Right forelimb (tissue), 1 donor: ENCODE results near the gene VAV3.
"Not testable (repeated sequence)": the region's sequence is repeated elsewhere in the genome, so short reads cannot be mapped to it uniquely, and the experiment has no call there.

Experiments used
- DNase-seq: peaks from one replicate; pipeline ENCODE4 v3.0.0-alpha.2; 2018

VAV3 gene

DNA sequence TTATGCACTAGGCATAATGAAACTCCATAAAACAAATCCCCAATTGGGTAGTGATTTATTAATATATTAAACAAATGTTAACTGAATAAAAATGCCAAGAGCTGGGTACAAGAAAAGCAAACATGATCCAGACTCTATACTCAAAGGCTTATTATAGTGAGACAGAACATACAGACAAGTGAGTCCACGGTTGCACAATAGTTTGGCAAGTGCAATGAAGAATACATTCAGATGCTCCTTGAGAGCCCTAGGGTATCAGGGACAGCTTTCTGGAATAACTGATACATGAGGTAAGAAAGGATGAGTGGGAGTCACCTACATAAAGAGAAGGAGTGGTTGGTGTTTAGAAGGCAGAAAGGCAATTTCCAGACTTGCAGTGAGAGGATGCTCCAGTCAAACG lies 85.1 kb downstream of the VAV3 start:
- no peak for DNase-seq

DNA sequence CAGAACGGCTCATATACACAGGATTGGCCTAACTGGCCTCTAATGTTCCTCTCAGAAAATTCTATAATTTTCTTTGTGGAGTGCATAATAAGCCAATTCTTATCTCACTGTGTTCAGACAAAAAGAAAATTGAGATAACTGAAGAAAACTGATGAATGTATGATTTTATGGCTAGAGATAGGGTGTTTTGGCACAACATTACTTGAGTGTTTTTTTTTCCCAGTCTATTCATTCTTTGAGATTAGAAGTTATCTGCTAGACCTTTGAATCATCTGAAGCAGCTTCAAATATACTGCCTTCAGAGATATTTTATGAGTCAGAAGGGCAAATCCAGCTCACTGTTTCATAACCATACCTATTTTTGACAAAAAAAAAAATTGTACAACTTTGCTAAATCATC lies 85.6 kb downstream of the VAV3 start:
- DNase-seq = no peak

DNA sequence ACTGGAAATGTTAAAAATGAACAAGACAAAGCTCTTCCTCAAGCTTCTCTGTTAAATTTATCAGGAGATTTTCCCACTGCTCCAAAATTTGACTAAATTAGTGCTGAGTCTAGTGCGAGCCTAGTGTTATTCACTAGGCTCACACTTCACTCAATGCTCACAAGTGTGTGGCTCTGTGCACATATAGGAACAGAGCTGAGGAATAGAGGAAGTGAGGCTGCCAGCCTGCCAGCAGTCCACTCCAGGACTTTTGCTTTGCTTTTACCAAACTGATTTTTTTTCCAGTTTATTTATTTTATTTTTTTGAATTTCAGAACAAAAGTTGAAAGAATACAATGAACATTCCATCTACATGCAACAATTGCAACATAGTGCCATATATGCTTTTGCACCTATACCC lies 87.2 kb downstream of the VAV3 start:
- DNase-seq = no peak

DNA sequence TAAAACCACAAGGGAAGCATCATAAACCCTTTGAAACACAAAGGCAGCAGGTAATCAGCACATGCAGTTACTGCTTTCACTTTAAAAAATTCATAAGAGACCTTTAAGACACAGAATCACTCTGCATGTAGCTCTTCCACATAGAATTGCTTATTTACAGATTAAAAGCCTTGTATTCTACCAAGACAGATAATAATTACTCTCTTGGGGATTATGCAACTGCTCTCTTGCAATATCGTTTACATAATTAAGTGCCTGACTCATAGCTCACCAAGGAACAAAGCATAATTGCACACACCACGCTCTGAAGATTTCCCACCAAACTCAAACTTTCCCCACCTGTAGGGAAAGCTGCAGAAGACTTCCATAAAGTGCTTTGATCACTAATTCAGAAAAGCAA lies 87.9 kb downstream of the VAV3 start:
- DNase-seq = no peak

DNA sequence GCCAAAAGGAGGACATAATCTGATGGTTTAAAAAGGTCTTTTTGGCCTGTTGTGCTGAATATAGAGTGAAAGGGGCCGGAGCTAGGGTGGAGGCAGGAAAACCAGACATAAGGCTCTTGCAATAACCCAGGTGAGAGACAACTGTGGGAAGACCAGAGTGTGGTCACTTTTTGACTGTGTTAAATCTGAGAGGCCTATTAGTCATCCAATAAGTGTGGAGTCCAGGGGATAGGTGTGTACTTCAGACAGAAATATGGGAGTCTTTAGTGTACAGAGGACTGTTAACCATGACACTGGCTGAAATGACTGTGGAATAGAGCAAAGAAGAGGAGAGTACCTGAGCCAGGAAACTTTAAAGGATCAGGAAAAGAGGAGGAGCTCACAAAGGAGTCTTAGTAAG lies 89.3 kb downstream of the VAV3 start:
- no peak for DNase-seq

DNA sequence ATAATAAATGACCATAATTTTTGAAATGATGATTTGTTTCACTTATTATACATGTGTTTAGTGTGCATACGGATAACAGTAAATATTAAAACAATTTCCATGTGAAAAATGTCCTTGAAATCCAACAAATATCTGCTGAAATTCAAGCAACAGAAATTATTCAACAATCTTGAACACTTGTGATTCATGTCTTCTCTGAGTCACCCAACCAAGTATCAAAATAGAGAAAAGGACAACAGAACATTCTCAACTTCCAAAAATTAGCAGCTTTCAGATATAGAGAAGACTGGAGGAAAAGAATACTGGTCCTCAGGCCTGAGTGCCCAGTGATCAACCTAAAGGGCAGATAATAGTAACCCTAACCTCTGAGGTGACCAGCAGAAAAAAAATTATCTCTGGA lies 90.8 kb downstream of the VAV3 start:
- no peak for DNase-seq

DNA sequence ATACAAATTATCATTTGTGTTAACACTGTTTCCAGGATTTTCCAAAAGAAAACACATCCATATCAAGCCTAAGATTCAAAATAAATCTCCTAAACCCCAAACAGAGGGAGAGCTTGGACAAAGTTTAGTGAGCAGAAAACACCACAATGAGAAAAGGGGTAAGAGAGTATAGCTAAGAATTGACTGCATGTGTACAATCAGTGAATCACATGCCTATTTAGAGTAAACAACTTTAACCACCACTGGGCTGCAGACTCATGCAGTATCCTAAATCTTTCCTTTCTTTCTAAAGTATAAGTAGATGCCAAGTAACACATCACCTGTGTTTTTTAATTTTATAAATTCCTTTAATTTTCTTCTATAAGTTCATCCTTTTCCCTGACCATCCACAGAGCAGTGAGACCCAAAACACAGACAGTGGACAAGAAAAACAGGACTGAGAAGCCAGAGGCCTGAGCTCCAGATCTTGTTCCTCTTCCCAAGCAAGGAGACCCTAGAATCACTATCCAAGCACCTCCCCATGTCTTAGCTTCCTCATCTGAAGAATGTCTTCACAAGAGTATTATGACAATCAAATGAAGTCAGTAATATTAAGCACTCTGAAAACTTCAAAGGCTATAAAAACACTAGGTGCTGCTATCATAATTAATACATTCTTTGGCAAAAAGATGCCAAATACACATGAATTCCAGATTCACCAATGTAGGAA lies 93.1 kb downstream of the VAV3 start:
- no peak for DNase-seq

DNA sequence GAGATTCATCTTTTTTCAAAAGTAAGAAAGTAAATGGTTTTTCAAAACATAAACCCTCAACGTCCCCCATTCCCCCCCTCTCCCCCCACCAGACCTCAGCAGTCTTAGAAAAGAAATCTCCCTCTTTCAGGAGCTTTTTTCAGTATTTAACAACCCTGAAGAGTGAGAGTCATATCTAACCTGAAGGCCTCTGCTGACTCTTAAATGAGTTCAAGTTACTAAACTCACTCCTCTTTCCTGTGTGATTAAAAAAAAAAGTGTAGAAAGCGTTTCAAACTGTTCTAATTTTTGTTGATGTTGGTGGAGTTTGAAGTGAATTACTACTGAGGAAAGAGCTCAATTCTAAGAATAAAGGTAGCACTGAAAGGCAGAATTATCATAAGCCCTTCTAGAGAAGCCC lies 93.7 kb downstream of the VAV3 start:
- no peak for DNase-seq

DNA sequence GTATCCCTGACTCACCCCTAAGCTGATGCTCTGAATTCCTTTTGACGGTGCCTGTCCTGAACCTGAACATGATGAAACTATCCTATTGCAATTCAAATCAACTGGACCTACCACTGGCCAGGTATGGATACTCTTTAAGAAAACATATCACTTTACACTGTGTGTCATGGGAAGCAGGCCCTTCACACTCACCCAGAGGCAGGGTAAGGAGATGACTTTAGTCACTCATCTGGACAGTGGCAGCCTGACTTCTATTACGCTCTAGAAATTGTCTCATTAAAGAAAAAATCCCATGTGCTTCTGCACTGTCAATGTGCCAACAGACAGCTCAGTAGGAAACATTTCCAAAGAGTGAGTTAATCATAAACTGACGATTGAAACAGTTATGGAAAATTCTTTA lies 94.3 kb downstream of the VAV3 start:
- no peak for DNase-seq

DNA sequence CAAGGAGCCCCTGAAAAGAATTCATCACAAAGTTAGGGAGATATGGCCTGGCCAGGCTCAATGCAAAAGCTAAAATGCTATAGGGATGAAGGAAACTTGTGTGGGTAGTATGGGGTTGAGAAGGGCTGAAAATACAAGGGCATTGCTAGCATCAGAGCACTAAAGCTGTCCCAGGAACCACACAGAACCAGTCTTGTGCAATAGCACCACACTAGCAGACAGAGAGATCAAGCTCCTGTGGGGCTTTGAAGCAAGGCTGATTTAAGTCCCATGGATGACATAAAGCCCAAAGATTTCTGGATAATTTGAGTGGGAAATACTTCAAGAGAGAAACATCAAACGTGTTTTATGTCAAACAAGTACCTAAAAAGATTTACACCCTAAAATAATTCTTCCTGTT lies 97.1 kb downstream of the VAV3 start:
- no peak for DNase-seq

DNA sequence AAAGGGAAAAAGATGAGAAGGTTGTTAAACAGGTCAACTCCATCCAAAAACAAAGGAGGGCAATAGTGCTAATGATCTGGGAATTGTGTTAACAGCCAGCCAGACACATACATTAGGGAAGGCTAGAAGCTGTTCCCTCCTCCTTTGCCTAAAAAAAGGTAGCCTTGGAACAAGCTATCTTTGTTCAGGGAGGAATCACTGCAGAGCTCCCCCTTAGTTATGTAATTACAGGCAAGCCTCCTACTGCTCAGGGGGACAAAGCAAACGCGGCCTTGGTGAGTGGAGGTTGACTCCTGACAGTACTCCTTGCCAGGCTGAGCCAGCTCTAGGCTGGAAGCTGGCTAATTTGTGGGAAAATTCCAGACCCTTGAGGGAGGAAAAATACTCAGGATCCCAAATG lies 97.6 kb downstream of the VAV3 start:
- DNase-seq = no peak

DNA sequence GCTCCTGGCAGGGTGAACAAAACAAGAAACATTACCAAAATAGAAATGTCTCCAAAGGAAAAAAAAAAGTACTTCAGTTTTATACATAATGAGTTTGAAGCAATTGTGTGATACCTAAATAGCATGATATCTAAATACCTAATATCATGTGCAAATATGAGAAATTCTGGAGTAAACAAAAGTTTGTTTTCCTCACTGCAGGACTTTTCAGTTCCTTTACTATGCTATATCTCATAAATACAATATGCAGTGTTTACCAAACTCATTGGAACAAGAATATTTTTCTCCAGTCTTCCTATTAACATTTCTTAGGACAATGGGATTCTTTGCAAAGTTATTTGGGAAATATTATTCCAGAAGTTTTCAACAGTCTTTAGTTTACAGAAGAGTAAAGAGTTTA lies 98.1 kb downstream of the VAV3 start:
- no peak for DNase-seq

DNA sequence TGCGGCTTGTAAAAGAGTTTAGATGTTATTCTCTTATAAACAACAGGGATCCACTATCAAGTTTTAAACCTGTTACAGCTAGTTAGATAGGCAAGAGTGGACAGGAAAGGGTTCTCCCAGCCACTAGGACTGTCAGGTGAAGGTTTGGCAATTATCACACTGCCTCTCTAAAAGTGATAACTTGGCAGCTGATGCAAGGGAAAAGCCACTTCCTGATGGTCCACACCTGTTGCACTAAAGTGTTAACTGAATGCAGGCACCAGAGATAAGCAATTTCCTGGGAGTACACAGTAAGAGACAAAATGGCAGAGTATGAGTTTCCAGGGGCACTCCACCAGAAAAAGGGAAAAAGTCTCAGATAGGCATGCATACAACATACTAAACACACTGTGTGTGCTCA lies 99.4 kb downstream of the VAV3 start:
- DNase-seq = no peak

DNA sequence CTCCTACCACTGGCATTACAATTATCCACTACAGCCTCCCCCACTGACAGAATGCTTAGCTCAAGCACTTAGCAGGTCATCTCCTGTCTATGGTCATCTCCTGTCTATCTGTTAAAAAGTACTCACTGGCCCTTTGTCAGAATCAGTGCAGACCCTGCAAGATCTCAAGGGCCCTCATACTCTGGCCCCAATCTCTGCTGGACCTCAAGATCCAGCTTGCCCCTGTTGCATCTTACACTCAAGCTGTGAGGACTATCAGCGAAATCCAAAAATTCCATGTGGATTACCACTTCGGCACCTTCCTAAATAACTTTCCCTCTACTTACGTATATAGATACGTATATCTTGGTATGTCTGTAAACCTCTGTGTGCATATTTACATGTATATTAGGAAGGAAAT lies 101.6 kb downstream of the VAV3 start:
- DNase-seq = no peak

DNA sequence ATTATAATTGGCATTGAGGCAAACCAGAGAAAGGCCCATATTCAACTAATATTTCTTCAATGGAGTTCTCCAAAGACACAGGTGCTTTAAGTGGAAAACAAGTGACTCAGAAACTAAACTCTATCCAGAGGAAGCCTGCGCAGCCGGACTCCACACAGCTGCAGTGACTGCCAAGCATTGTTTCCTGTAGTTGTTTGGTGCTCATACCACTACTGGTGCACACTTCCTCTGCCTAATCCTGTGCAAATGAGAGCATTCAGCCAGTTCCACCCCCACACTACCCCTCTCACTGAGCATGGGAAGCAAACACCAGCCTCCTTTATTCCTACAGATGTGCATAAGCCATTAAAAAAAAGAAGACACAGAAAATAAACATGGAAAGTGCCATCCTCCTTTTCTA lies 102.9 kb downstream of the VAV3 start:
- no peak for DNase-seq

DNA sequence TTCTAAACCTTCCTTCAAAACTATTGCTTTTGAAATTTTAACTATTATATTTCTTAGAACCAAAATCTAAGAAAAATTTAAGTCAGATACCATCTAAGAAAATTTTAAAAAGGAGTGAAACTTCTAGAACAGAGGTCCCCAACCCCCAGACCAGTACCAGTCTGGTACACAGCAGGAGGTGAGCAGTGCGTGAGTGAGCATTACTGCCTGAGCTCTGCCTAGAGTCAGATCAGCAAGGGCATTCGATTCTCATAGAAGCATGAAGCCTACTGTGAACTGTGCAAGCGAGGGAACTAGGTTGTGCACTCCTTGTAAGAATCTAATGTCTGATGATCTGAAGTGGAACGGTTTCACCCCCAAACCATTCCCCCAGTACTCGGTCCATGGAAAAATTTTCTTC lies 106.7 kb downstream of the VAV3 start:
- DNase-seq = no peak

DNA sequence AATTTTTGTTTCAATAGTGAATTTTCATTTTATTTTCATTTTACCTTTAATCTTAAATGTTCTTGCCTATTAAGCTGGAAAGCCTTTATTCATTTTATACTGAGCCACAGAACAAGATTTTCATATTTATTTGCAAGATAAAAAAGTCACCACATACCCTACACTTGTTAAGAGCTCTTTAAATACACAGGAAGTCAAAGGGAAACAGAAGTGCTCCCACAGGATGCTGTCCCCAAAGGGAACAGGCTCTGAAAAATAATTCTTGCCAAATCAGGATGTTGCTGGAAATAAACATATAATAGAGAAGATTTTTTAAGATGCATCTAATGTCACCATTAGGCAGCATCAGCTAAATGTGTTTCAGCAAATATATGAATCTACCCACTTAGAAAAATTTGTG lies 113.6 kb downstream of the VAV3 start:
- no peak for DNase-seq

DNA sequence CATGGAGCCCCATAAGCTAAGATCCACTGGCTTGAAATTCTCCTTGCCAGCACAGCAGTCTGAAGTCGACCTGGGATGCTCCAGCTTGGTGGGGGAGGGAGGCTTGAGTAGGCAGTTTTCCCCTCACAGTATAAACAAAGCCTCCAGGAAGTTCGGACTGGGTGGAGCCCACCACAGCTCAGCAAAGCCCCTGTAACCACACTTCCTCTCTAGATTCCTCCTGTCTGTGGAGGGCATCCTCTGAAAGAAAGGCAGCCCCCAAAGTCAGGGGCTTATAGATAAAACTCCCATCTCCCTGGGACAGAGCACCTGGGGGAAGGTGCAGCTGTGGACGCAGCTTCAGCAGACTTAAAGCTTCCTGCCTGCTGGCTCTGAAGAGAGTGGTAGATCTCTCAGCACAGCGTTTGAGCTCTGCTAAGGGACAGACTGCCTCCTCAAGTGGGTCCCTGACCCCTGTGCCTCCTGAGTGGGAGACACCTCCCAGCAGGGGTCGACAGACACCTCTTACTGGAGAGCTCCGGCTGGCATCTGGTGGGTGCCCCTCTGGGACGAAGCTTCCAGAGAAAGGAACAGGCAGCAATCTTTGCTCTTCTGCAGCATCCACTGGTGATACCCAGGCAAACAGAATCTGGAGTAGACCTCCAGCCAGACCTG lies 120.3 kb downstream of the VAV3 start:
- DNase-seq = not testable (repeated sequence)

DNA sequence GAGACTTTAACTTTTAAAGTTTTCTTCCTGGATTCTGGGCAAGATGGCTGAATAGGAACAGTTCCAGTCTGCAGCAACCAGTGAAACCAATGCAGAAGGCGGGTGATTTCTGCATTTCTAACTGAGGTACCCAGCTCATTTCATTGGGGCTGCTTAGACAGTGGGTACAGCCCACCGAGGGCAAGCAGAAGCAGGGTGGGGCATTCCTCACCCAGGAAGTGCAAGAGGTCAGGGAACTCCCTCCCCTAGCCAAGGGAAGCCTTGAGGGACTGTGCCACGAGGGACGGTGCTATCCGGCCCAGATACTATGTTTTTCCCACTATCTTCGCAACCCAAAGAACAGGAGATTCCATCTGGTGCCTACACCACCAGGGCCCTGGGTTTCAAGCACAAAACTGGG lies 121.0 kb downstream of the VAV3 start:
- DNase-seq = no peak

DNA sequence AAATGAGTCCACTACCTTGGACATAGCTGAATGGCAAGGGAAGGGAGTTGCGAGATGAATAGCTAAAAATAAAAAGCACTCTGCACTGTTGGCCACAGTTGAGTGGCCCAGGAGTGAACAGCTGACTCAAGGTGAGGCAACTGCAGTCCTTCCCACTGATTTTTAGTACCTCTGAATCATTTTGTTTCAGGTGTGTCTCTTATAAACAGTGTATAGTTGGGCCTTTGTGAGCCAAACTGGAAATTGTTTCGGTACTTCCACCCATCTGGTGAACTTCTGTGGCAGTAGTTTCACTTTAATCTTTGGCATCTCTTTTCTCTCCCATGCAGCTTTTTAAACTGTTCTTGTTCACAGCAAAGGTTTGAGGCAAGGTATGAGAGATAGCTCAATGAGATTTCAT lies 122.7 kb downstream of the VAV3 start:
- DNase-seq = no peak

DNA sequence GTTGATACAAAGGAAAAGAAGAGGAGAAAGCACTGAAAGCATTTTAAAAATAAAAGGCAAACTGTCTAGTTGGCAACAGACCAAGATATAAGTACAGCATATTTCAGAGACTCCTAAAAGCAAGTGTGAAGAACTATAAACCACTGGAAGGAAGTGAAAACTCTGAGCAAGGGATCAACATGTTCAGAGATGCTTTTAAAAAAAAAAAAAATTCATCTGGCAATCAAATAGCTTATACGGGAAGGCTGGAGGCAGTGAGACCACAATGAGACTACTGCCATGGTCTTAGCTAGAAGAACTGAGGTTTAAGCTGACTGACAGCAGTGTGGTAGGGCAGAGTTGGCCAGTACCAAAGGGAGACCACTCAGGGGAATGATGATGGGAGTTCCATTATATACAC lies 124.3 kb downstream of the VAV3 start:
- no peak for DNase-seq

DNA sequence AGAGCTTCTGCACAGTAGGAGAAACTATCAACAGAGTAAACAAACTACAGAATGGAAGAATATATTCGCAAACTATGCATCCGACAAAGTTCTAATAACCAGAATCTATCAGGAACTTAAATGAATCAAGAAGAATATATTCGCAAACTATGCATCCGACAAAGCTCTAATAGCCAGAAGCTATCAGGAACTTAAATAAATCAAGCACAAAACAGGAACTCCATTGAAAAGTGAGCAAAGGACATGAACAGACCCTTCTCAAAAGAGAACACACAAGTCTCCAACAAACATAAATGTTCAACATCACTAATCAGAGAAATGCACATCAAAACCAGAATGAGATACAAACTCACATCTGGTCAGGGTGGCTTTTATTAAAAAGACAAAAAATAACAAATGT lies 126.9 kb downstream of the VAV3 start:
- no peak for DNase-seq

DNA sequence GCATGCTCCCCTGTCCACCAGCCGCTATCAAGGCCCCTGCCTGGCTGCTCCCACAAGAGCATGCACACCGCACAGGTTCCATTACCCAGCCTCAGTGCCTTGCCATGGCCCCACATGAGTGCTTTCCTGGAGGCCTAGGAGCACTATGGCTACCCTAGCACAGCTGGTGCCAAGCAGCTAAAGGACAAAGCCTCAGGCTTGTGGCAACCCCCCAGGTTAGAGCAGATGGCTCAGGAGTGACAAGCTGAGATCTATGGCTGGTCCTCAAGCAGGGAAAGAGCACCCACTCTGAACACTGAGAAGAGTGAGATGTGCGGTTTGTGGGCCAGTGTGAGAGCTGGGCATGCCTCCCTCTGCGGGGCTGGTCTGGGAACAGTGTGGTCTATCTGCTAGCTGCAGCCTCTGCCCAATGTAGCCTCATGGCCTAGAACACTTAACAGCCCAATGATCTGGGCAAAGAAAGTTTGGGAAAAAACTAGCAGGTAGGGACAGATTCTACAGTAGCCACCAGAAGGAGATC lies 129.8 kb downstream of the VAV3 start:
- DNase-seq = no peak

DNA sequence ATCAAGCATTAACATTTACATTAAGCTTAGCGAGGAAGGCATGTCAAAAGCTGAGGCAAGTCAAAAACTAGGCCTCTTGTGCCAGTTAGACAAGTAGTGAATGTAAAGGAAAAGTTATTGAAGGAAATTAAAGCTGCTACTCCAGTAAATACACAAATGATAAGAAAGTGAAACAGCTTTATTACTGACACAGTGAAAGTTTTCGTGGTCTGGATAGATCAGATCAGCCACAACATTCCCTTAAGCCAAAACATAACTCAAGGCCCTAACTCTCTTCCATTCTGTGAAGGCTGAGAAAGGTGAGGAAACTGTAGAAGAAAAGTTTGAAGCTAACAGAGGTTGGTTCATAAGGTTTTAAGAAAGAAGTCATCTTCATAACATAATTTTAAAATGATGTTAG lies 131.9 kb downstream of the VAV3 start:
- DNase-seq = no peak

DNA sequence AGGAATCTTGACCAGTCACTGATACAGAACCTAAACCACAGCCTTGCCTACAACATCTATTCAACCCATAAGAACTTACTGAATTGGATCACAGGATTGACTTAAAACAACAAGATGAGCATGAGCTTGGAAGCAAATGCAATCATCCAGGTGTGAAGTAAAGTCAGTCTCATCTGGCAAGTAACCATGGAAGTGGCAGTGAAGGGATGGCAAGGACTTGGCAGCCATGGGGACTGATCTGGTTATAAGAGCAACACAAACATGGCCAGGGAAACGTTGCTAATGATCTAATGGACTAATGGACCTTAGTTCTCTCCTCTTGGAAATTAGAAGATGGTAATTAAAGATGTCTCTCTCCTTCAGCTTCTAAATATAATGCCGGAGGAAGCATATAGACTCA lies 133.1 kb downstream of the VAV3 start:
- no peak for DNase-seq
